Activated CD4-positive, alpha-beta T cell treated with anti-CD3 and anti-CD28 coated beads, Interleukin-2, Interleukin-6, amounts not matched to agents 100 ng/mL and 50 ng/mL, durations not matched to agents 16 hours and 8 hours (primary cell): ENCODE results near the gene ID3.
A peak's percentile ranks its signal among the peaks of the same experiment; 100 is the strongest.
"Not testable (repeated sequence)": the region's sequence is repeated elsewhere in the genome, so short reads cannot be mapped to it uniquely, and the experiment has no call there.

Experiments used
- DNase-seq: peaks from one replicate; pipeline ENCODE4 v3.0.0-alpha.2; 2020

ID3 gene

GRCh38 chr1:23546897-23547584 lies 12.3 kb downstream of the ID3 start:
- DNase-seq = no peak

- DNase-seq = no peak
Measured at GRCh38 chr1:23545851-23546250, 13.4 kb downstream of the ID3 start.

GRCh38 chr1:23544444-23545389 lies 14.6 kb downstream of the ID3 start:
- DNase-seq = peak; percentile 79

- no peak for DNase-seq
Measured at GRCh38 chr1:23543707-23544443, 15.4 kb downstream of the ID3 start.

- not testable (repeated sequence) for DNase-seq
Measured at GRCh38 chr1:23542940-23543339, 16.4 kb downstream of the ID3 start.

- DNase-seq = peak; percentile 94
Measured at GRCh38 chr1:23539698-23540266, 19.5 kb downstream of the ID3 start.

- no peak for DNase-seq
Measured at GRCh38 chr1:23537296-23537973, 21.9 kb downstream of the ID3 start.

GRCh38 chr1:23533246-23534023 lies 25.9 kb downstream of the ID3 start:
- peak; percentile 78 for DNase-seq

- DNase-seq = no peak
Measured at GRCh38 chr1:23531562-23532094, 27.7 kb downstream of the ID3 start.

GRCh38 chr1:23530747-23531561 lies 28.3 kb downstream of the ID3 start, which contains the start of gene E2F2:
Gene E2F2, minus strand, starts transcription at chr1:23531233. Its CDS starts 440 bp downstream, at chr1:23530793.
- DNase-seq = peak; percentile 86

- DNase-seq = peak; percentile 48
Measured at GRCh38 chr1:23530087-23530746, 29.1 kb downstream of the ID3 start.

- no peak for DNase-seq
Measured at GRCh38 chr1:23529146-23530086, 29.9 kb downstream of the ID3 start.

- DNase-seq = peak; percentile 87
Measured at GRCh38 chr1:23528250-23528978, 30.9 kb downstream of the ID3 start.

- no peak for DNase-seq
Measured at GRCh38 chr1:23527900-23528249, 31.4 kb downstream of the ID3 start.

- DNase-seq = no peak
Measured at GRCh38 chr1:23527366-23527765, 31.9 kb downstream of the ID3 start.

GRCh38 chr1:23526329-23527041 lies 32.8 kb downstream of the ID3 start:
- DNase-seq = no peak
